Prostate gland (tissue), 2 donors: ENCODE data around the gene CCR6. TPM values are rescaled to one million over a fixed set of nuclear protein-coding genes. Genes with fewer than 3 reads are reported as not detected.

Experiments
- DNase-seq: peaks from one replicate; pipeline ENCODE4 v3.0.0-alpha.2; 2019; ENCODE audit warnings: low spot score
- H3K27ac ChIP-seq, 2 donors: fragments of 200-600 bp; sonication (generic); 2 replicates each; pipeline ENCODE4 v1.5.1; 2017 to 2019
- H3K27me3 ChIP-seq: fragments of 200-600 bp; sonication (generic); replicated peaks from 2 replicates; pipeline ENCODE4 v1.5.1; 2019; ENCODE audit not compliant: insufficient read depth
- H3K36me3 ChIP-seq, 2 donors: fragments of 200-600 bp; sonication (generic); 1 replicate in 1 of 2; 2 replicates in 1 of 2; pipeline versions ENCODE4 v1.5.1 to v1.8.1; 2017 to 2019
- H3K4me1 ChIP-seq: fragments of 200-600 bp; sonication (generic); replicated peaks from 2 replicates; pipeline ENCODE4 v1.5.1; 2019
- H3K4me3 ChIP-seq, 2 donors: fragments of 200-600 bp; sonication (generic); 2 replicates each; pipeline ENCODE4 v1.5.1; 2017 to 2019
- H3K9me3 ChIP-seq: fragments of 200-600 bp; sonication (generic); 2 replicates; pipeline ENCODE4 v1.5.1; 2017
- POLR2A ChIP-seq: fragments of 450-650 bp; IDR thresholded peaks from one replicate; pipeline ENCODE4 v1.6.1; 2016; ENCODE audit warnings: antibody characterized with exemption, mild to moderate bottlenecking
- POLR2AphosphoS5 ChIP-seq: sonication (generic); formaldehyde crosslinking; IDR thresholded peaks from one replicate; pipeline ENCODE4 v1.6.1; 2017; ENCODE audit warnings: antibody characterized with exemption
- WGBS: methylation state at CpG from one replicate; pipeline ENCODE4 v1.1.5; 2018; 5-methylcytosine and 5-hydroxymethylcytosine counted together
- intact Hi-C: fragments of 100-400 bp; cut with DNase I; formaldehyde crosslinking; loops from one replicate; pipeline ENCODE4 v1.14.2; 2022
- total RNA-seq, 2 donors: library from RNA; depleted of rRNA; stranded (reverse); fragments of >200 nt; gene quantifications; one replicate each; pipeline ENCODE4 v1.1.0, GENCODE V29; 2016
- TF ChIP-seq, protein P1 (sequence below), 4 experiments: fragments of 200-600 bp in 2 of 4; fragments of 450-650 bp in 2 of 4; sonication (generic) in 2 of 4; IDR thresholded peaks; 1 replicate in 3 of 4; 2 replicates in 1 of 4; pipeline ENCODE4 v1.5.1; 2016 to 2019; ENCODE audit warnings: antibody characterized with exemption in 4 of 4, mild to moderate bottlenecking in 2 of 4, moderate library complexity in 2 of 4

CCR6 gene
- total RNA-seq, 2 donors from 2014 or later: not detected

DNA sequence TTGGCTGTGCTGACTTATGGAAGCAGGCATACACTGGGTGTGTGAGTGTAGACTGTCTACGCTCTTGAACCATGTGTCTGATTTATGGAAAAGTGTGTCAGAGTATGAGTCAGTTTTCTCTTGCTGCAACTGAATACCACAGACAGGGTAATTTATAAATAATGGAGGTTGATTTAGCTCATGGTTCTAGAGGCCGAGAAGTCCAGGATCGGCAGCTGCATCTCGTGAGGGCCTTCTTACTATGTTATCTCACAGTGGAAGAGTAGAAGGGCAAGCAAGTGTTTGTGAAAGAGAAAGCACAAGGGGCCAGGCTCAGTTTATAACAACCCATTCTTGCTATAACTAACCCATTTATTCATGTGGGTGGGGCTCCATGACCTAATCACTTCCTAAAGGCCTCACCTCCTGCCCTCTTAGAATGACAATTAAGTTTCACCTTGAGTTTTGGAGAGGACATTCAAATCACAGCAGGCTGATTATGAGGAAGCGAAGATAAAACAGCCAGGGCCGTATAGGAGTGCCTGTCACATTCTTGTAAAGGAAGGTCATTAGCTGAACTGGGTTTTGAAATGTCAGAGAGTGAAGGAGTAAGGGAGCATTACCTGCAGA is 28.1 kb downstream of the CCR6 start:
- intact Hi-C loops: no loop called here
- no peak for TF ChIP-seq POLR2A
- TF ChIP-seq, protein P1, sequence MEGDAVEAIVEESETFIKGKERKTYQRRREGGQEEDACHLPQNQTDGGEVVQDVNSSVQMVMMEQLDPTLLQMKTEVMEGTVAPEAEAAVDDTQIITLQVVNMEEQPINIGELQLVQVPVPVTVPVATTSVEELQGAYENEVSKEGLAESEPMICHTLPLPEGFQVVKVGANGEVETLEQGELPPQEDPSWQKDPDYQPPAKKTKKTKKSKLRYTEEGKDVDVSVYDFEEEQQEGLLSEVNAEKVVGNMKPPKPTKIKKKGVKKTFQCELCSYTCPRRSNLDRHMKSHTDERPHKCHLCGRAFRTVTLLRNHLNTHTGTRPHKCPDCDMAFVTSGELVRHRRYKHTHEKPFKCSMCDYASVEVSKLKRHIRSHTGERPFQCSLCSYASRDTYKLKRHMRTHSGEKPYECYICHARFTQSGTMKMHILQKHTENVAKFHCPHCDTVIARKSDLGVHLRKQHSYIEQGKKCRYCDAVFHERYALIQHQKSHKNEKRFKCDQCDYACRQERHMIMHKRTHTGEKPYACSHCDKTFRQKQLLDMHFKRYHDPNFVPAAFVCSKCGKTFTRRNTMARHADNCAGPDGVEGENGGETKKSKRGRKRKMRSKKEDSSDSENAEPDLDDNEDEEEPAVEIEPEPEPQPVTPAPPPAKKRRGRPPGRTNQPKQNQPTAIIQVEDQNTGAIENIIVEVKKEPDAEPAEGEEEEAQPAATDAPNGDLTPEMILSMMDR (IDR thresholded peaks at IDR 0.05): no peak
- no peak for TF ChIP-seq POLR2AphosphoS5
- no peaks in the 10 kb centered on the region for H3K9me3 ChIP-seq
- H3K27me3 ChIP-seq: peaks cover 2% of the 10 kb centered on the region
- DNase-seq: no peak
- no peaks in the 10 kb centered on the region for H3K36me3 ChIP-seq
- WGBS: 92% methylated on average over 6 of the region's 6 CpGs
- H3K4me3 ChIP-seq: no peak overlapping the region
- no peak overlapping the region for H3K27ac ChIP-seq
- H3K4me1 ChIP-seq: no peaks in the 10 kb centered on the region

DNA sequence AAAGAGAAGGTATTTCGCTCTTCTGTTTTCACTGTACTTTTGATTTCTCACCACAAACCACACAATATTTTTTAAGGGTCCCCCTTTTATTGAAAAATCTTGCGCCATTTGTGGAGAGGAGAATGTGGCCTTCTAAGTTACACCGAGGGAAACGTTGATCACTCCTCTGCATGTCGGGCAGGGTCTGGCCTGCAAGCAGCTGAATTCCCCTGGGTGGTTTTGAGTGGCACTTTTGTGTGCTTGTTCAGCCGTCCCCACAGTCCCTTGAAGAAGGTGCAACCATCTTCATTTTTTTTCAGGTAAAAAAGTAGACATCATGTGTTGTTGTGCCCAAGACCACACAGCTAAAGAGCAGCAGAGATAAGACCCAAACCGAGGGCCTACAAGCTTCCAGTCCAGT is 28.8 kb downstream of the CCR6 start:
- intact Hi-C loops: no loop called here
- no peak overlapping the region for H3K27ac ChIP-seq
- peaks cover 2% of the 10 kb centered on the region for H3K27me3 ChIP-seq
- 85% methylated on average over 7 of the region's 7 CpGs for WGBS
- no peak for DNase-seq
- H3K9me3 ChIP-seq: no peaks in the 10 kb centered on the region
- H3K4me3 ChIP-seq: no peak overlapping the region
- H3K36me3 ChIP-seq: no peaks in the 10 kb centered on the region
- no peak for TF ChIP-seq POLR2AphosphoS5
- no peak for TF ChIP-seq POLR2A
- TF ChIP-seq, protein P1 (IDR thresholded peaks at IDR 0.05): no peak
- no peaks in the 10 kb centered on the region for H3K4me1 ChIP-seq

DNA sequence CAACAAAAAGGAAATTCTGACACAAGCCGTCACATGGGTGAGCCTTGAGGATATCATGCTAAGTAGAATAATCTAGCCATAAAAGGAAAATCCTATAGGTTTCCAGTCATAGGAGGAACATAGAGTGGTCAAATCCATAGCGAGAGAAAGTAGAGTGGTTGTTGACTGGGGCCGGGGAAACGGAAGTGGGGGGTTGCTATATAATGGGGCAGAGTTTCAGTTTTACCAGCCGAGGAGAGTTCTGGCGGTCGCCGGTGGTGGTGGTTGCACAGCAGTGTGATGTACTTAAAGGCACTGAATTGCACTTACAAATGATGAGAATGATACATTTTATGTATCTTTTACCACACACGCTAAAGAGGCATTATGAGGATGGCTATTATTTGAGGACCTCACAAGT is 30.0 kb downstream of the CCR6 start:
- H3K27me3 ChIP-seq: peaks cover 2% of the 10 kb centered on the region
- intact Hi-C loops: no loop called here
- no peaks in the 10 kb centered on the region for H3K36me3 ChIP-seq
- WGBS: 81% methylated on average over 9 of the region's 9 CpGs
- H3K9me3 ChIP-seq: no peaks in the 10 kb centered on the region
- TF ChIP-seq, protein P1 (IDR thresholded peaks at IDR 0.05): no peak
- TF ChIP-seq POLR2AphosphoS5 (no peak), POLR2A (no peak)
- no peak overlapping the region for H3K4me3 ChIP-seq
- no peaks in the 10 kb centered on the region for H3K4me1 ChIP-seq
- H3K27ac ChIP-seq: no peak overlapping the region
- no peak for DNase-seq

DNA sequence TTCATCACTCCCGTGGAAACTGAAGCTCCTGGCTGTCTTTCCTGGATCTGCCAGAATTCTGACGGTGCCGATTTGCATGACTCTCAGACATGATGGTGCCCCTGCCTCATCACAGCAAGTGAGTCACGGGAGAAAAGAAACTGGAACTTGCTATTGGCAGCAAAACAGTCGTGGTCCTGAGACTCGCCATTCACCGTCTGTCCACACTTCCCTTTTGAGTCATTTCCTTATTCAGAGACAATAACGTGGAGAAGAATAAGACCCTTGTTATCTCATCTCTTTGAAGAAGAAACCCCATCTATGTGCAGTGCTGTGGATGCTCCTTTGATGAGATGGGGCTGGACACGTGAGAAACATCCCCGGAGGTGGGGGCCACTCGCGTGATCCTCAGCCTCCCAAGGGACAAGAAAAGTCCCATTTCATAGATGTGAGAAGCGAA is 30.6 kb downstream of the CCR6 start:
- H3K36me3 ChIP-seq: no peaks in the 10 kb centered on the region
- intact Hi-C loops: no loop called here
- peaks cover 2% of the 10 kb centered on the region for H3K27me3 ChIP-seq
- H3K4me3 ChIP-seq: no peak overlapping the region
- no peaks in the 10 kb centered on the region for H3K4me1 ChIP-seq
- TF ChIP-seq, protein P1 (IDR thresholded peaks at IDR 0.05): no peak
- no peak for TF ChIP-seq POLR2AphosphoS5
- TF ChIP-seq POLR2A: no peak
- H3K9me3 ChIP-seq: no peaks in the 10 kb centered on the region
- no peak for DNase-seq
- WGBS: 57% methylated on average over 13 of the region's 13 CpGs
- H3K27ac ChIP-seq: no peak overlapping the region

DNA sequence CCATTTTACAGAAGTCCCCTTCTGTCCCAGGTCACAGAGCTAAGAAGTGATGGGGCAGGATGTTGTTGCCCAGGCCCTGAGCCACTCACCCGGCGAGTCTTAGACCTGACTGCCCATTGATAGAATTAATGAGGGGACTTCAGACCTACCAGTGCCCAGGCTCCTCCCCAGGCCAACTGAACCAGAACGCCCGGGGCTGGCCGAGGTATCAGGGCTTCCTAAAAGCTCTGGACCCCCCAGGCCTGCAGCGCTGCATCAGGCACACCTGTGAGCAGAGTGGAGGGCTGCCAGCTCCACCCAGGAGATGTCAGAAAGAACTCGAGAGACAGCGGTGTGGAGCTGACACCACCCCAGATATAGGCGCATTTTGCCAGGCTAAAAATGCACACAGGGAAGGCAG is 31.4 kb downstream of the CCR6 start:
- no peak for DNase-seq
- no peaks in the 10 kb centered on the region for H3K9me3 ChIP-seq
- no peaks in the 10 kb centered on the region for H3K36me3 ChIP-seq
- TF ChIP-seq POLR2AphosphoS5: no peak
- TF ChIP-seq, protein P1 (IDR thresholded peaks at IDR 0.05): no peak
- no peak for TF ChIP-seq POLR2A
- H3K4me1 ChIP-seq: no peaks in the 10 kb centered on the region
- peaks cover 2% of the 10 kb centered on the region for H3K27me3 ChIP-seq
- 69% methylated on average over 9 of the region's 9 CpGs for WGBS
- intact Hi-C loops: no loop called here
- H3K27ac ChIP-seq: no peak overlapping the region
- no peak overlapping the region for H3K4me3 ChIP-seq
